GM19240 (cell line): ENCODE results near the gene TWIST2.

ENCODE experiments used
- DNase-seq: peaks from one replicate; pipeline ENCODE4 v3.0.0; 2011; ENCODE audit warnings: low spot score; ENCODE audit not compliant: insufficient read length

TWIST2 gene

DNA sequence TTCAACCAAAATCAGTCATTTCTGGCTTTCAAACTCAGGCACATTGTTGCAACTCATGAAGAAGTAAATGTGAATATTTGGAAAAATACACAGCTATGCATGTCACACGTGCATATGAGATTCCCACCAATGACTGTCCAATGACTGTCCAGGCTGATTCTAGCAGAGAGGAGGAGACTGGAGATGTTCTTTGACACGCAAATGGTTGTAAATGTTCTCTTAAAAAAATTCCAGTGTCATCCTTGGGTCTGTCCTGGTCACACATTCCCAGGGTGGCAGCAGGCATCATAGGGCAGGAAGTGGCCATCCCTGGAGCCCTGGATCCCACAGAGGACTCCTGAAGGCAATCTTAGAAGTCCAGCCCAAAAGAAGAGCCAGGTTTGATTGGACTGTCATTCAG is 40.9 kb downstream of the TWIST2 start:
- no peak for DNase-seq

DNA sequence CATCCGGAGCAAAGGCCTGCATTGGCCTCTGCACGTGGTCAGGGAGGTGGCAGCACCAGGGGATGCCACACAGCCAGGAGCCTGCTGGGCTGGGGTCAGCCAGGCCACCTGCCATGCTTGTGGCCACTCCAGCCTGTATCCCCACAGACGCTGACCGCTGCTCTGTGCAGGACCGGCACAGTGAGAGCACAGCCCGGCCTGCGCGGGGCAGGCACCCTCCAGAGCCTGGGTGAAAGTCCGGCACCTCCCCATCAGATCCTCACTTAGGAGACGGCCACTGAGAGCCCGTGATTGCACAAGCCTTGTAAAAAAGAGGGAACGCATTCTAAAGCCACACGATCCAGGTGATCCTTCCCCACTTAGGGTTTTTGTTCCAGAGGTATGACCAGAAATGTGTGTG is 42.2 kb downstream of the TWIST2 start:
- no peak for DNase-seq

DNA sequence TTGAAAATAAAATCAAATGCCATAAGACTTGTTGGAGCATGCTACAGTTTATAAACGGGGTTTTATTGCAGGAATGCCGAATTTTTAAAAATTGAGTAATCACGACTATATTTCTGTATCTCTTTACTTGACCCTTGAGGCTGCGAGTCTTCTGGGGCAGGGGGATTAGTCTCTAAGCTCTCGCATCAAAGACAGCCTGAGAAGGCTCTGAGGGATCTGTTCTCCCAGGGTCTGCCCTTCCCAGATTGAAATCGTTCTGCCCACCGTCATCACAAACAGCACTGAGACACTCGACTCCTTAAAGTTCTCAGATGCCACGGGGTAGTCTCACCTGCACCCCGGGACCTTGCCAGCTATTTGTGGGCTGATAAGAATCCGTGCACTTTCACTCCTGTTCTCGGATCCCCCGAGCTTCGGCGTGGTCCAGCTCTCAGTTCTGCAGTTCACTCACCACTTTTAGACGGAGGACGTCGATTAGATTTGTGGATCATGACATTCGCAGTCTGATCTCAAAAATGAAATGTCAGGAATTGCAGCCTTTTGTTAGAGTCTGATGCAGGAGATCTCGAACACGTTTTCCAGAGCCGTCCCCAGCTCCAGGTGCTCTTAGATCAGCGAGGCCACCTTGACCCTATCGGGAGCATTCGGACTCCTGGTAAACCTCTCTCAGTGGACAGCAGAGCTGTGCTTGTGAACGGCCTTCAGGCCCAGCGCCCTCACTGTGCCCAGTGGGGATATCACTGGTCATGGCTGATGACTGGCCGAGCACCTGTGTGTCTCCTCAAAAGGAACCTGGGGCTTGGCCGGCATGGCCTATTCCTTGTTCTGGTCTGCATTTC is 43.0 kb downstream of the TWIST2 start:
- DNase-seq: no peak

DNA sequence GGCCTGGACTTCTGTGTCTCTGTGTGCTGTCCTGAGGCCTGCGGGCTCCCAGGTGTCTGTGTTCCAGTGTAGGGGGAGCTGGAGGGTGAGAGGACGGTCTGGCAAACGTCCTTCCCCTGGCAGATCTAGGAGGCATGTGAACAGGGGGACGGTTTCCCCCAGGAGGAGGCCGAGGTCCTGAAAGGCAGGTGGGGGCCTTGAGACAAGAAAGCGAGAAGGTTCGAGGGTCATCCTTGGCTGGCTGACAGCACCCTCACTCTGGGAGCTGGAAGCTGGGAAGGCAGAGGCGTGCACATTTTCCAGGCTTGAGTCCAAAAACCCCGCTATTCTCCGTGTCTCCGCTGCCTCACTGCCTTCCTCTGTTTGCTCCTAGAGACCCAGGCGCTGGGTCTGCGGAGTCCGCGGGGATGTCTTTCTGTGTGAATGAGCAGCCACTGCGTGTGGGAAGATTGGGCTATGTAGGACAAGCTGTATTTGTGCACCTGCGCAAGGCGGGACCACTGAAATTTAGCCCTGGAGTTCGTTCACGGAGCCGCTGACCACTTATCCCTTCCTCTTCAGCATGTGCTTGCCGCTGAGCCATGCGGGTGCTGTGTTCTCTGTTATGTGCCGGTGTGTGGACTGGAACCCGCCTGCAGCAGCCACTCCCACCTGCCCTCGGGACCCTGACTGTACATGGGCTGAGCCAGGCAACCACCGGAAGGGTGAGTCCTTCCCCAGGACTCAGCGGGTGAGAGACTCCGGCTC is 43.7 kb downstream of the TWIST2 start:
- no peak for DNase-seq

GRCh38 chr2:238892204-238892500 is 44.3 kb downstream of the TWIST2 start:
- no peak for DNase-seq

DNA sequence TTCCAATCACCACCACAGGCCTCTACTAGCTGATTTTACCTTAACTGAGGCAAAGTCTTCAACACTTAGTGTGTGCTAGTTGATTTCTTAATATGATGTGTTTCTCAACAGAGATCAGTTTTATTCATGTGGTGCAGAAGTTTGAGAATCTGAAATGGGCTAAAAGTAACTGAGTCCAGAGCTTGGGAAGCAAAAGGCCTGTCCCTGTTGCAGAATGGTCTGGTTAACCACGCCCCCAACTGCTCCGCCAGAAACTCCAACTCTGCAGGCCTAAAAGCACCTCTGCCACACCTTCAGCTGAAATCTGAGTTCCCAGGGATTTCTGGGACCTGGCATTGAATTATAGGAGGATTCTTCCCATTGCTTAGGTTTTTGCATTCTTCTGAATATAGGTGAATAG is 44.9 kb downstream of the TWIST2 start:
- no peak for DNase-seq

DNA sequence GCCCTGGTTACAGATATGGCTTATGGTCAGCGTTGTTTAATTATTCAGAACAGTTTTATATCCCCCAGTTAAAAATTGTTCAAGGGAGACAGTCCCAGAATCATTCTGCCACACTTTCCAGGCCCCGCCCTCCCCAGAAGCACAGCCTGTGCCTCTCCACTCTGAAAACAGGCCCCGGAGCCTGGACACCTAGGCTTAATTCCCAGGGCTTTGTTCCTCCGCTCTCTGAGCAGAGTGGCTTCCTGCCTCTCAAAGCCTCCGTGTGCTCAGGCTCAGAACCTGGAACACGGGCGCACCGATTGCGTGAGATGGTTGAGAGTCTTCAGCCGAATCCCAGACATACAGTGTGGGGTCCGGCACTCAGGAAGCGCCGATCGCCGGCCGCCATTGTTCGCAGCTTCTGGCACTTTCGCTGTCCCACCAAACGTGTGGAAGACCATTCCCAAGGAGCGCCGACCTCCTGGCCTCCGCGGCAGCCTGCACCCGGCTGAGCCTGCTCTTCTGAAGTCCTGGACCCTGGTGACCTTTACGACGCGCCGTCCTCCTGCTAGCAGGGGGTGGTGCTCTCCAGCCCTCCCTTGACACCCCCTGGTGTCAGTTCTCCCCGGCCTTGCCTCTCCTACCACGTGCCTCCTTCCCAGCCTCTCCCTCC is 45.6 kb downstream of the TWIST2 start:
- no peak for DNase-seq

DNA sequence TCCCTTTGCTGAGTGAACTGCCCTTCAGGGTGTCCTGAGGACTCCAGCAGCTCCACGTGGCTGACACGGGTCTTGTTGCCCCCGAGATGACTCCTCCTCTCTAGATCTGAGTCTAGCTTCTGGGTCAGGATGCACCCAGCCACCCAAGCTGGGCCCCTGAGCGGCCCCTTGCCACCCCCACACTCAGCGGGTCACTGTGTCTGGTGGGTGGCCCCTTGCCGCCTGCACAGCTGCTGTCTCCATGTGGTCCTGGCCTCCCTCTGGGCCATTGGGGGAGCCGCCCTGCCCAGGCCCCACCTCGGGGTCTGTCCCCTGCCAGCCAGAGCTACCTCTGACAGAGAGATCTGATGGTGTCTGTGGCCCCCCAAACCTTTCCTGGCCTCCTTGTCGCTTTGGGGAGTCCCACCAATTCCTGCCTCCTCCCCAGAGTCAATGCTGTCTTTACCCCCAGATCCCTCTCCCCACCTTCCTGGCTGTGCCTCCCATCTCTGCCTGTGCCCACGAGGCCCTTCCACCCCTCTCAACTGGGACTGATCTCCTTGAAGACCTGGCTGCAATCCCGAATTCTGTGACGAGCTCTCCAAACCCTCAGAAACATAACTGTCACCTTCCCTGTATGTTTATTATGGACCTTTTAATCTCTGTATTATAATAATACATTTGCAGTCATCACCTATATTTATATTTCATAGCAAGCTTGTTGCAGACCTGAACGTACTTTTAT is 46.5 kb downstream of the TWIST2 start:
- DNase-seq: no peak

DNA sequence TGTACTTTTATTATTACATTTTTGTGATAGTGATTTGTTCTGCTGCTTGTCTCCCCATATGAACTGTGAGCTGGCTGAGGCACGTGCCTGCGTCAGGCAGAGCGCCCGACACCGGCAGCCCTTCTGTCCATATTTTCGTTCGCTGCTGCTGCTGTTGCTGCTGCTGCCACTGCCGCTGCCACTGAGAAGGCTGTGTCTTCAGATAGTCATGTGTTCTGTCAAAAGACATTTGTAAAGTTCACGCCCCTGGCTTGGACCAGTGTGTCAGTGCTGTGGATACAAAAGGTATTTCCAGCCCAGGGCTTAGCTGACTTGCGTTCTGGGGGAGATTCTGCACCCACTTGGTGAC is 47.0 kb downstream of the TWIST2 start:
- no peak for DNase-seq

DNA sequence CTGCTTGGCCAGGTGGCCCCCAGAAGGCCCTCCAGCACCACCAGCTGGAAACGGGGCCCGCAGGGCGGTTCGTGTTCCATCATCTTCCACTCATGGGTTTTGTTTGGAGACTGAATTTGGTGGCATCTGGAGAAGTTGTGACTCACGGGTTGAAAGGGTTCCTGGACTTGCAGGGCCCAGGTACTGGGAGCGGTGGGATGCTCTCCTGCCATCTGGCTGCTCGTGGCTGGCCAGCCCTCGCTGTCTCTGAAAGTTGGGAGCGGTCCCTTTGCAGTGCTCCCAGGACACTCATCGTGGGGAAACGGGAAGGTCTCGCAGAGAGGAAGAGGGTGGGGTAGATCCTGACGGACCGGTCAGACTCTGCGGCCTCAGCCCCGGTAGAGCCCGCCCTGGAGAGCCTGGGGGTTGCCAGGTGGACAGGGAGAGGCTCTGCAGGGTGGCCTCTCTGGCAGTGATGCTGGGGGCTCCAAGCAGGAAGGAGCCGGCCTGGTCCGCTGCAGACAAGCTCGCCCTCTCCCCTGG is 47.5 kb downstream of the TWIST2 start:
- no peak for DNase-seq

DNA sequence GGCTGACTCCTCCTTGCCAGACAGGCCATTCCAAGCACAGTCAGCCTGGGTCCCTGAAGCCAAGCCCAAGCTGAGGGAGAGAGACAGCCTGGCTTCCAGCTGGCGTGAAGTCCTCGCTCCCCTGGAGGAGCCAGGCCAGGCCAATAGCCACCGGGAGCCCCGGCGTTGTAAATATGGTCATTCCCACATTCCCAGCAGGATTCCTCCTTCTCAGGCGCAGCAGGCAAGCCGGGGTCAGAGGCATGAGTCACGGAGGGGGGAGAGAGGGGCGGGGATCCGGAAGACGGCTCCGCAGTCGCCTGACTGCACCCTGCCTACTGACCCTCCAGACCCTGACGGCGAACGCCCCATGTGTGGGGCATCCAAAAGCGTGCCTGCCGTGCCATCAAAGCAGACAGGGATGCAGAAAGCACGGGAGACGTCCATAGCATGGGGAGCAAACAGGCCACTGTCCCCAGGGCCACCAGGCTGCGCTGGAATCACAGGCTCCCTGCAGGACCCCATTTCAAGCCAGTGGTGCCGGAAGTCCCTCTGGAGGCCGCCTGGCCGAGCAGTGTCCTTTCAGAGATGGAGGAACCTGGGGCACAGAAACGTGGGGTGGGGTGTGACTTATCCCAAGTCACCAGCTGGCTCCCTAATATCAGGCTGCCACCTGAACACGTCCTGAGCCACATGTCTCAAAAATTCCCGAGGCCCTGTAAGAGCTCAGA is 48.2 kb downstream of the TWIST2 start:
- DNase-seq: no peak

DNA sequence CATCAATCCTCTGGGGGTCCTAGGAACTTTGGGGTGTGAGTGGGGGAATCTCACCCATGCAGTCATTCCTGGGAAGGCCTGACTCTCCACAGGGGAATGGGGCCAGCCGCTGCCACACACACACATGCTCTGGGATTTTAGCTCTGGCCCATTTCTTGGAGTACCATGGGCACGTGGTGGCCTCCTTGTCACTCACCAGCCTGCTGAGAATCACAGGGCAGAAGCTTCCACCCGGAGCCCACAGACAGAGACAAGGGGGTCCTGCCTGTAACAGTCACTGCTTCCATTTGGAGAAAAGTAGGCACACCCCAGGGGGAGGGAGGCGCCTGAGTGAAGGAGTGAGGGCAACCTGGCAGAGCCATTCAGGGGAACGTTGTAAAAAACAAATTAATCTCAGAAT is 48.8 kb downstream of the TWIST2 start:
- DNase-seq: no peak

DNA sequence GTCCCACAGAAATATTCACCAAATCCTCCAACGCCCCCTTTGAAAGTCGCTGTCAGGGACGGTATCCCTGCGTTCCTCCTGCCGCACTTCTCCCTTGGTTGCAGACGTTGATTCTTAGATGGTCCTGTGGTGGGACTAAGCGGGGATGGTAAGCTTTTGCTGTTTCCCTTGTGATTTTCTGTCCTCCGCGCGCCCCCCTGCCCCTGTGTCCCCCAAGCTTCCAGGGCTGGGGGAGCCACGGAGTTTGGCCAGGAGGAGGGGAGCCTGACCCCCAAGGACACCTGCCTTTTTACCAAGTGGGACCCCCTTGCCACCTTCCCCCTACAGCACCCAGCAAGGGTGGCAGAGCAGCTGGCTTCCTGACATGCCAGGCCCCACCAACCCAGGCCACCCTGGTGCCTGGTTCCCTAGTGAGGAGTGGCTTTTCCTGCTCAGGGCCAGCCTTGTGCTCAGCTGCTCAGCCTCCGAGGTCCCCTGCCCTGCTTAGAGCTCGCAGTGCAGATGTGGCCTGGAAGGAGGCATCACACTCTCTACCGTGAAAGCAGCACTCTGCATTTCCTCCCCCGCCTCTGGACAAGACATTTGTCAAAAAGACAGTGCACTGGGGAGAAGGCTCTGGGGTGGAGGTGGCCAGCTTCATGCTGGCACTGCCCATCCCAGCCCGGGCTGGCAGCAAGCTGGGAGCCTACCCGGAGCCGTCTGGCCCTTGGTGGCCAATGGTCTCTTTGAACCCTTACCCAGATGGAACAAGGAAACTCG is 49.4 kb downstream of the TWIST2 start:
- no peak for DNase-seq

- DNase-seq: no peak
Observed at GRCh38 chr2:238897911-238898311, 50.0 kb downstream of the TWIST2 start.

DNA sequence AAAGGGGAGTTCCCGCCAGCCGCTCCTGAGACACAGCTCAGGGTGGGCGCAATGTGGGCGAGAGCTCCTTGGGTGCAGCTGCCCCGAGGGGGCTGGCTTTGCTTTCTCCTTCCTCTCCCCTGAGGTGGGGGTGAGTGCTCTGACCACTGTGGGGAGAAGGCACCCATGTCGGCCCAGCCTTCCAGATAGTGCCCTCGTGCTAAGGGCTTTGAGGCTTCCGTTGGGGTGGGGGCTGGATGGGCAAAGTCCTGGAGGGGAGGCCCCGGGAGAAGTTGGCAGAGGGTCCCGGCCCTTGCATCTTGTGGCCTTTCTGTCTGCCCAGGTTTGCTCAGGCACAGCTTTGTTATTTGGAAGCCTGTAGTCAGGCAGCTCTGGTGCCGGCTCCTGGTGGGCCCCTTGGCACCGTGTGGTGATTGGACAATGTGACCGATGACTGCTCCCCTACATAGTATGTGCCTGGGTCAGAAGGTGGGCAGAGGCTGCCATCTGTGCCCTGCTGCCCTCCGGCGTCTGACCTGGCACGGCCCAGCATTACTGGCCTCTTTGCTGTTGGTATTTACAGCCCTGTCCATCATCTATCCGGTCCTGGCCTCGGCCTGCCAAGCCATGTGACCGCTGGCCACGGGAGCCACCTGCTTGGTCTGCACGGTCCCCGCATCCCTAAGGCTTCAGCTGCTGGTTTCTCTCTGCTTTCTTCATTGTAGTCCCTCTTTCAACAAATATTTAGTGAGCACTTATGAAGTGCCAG is 50.8 kb downstream of the TWIST2 start:
- DNase-seq: no peak

DNA sequence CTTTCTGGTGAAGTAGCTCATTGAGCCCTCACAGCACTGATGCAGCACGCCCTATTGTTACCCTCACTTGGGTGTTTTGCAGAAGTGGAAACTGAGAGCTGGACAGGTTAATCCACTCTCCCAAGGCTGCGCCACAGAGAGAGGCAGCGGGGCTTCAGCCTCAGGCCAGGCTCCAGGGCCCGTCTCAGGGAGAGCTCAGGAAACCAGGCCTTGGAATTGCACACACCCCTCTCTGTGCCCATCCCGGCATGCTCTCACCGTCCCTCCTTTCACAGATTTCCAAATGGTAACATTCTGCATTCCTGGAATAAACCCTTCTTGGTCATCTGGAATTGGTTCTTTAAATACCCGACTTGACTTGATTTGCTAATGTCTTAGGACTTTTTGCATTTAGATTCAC is 51.5 kb downstream of the TWIST2 start:
- no peak for DNase-seq

DNA sequence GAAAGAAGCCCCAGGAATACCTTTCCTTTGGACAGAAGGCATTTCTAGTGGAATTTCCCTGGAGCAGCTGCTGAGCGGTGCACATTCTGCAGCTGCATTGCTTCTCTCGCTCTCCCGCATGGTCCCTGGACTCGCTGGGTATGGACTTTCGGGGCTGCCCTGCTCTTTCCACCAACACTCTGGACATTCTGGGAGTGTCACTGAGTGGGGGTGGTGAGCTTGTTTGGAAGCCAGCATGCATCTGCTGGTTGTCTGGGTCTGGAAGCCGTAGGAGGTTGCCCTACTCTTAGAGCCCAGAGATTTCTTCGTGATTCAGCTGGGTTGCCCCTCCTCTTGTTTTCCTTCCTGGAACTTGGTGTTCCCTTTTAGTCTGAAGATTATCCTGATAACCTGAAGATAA is 52.6 kb downstream of the TWIST2 start:
- no peak for DNase-seq

GRCh38 chr2:238901461-238902057 is 53.7 kb downstream of the TWIST2 start:
- DNase-seq: no peak

DNA sequence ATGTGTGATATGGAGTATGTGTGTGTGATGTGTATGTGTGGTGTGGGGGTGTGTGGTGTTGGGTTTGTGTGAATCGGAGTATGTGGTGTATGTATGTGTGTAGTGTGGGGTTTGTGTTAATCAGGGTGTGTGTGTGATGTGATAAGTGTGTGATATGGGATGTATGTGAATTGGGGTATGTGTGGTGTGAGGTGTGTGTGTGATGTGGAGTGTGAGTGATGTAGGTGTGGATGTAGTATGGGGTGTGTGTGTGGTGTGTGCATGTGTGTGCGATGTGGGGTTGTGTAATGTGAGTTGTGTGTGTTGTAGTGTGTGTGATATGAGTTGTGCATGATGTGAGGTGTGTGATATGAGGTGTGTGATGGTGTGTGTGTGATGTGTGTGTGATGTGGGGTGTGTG is 54.4 kb downstream of the TWIST2 start:
- no peak for DNase-seq
